Measurements from ENCODE around the gene ADAMTSL3. TPM values are rescaled to one million over a fixed set of nuclear protein-coding genes. Genes with fewer than 3 reads are reported as not detected.

The ADAMTSL3 gene
- polyA plus RNA-seq, 1 of the 3 experiments (the other 2 are of a cell fraction) = 0.02 TPM

DNA sequence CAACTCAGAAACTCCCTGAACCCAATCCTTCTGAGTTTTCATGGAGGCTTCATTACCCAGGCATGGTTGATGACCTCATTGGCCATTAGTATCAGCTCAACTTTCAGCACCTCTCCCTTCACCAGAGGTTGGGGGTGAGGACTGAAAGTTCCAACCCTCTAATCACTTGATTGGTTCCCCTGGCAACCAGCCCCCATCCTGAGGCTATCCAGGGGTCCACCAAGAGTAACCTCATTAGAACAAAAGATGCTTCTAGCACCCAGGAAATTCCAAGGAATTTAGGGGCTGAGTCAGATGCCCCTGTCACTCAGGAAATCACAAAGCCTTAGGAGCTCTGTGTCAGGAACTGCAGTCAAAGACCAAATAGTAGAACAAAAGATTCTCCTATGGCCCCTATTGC lies 43.8 kb downstream of the ADAMTSL3 start (continued):
- TF ChIP-seq, protein P1, sequence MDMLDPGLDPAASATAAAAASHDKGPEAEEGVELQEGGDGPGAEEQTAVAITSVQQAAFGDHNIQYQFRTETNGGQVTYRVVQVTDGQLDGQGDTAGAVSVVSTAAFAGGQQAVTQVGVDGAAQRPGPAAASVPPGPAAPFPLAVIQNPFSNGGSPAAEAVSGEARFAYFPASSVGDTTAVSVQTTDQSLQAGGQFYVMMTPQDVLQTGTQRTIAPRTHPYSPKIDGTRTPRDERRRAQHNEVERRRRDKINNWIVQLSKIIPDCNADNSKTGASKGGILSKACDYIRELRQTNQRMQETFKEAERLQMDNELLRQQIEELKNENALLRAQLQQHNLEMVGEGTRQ (IDR thresholded peaks at IDR 0.05; ENCODE audit: borderline replicate concordance, low read depth, low read length) = no peak

DNA sequence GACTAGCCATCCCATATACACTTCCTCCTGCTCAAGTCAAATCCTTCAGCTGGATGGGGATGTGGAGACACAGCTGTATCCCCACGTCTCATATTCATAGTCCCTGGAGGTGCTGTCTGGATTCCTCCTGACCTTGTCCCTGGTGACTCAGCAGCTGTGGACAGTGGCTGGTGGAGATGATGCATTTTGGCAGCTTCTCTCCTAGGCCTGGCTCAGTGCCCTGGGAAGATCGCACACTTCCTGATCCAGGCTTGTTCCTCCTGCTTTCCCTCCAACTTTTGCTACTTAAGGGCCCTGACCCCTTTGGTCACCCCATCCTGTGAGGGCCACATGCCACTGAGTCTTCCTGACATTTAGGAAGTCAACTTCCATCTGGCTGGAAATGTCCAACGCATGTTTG lies 44.4 kb downstream of the ADAMTSL3 start:
- DNase-seq = no peak
- no peaks in the 10 kb centered on the region; the same call in 1 of the 2 replicates for H3K27me3 ChIP-seq (ENCODE audit: insufficient read depth)
- ChIA-PET POLR2A (no interaction called here), CTCF (no interaction called here)
- H4K20me1 ChIP-seq (ENCODE audit: insufficient read depth) = no peaks in the 10 kb centered on the region
- no peak overlapping the region for H3K27ac ChIP-seq (ENCODE audit: low read depth in 2 of 2, low read length in 1 of 2)
- no peaks in the 10 kb centered on the region for H3F3A ChIP-seq (replicated peaks; ENCODE audit: insufficient read depth)
- no peak overlapping the region for H2AFZ ChIP-seq (ENCODE audit: low read depth)
- H3K9me3 ChIP-seq = no peaks in the 10 kb centered on the region
- H3K36me3 ChIP-seq (replicated peaks in 1 of 2; ENCODE audit: control insufficient read depth in 1 of 2, insufficient read depth in 2 of 2, low read length in 1 of 2) = no peaks in the 10 kb centered on the region
- TF ChIP-seq RCOR1 (IDR thresholded peaks at IDR 0.05; ENCODE audit: low read length) (no peak), TEAD4 (IDR thresholded peaks at IDR 0.05; ENCODE audit: borderline replicate concordance, insufficient read depth) (no peak), MXI1 (IDR thresholded peaks at IDR 0.05; ENCODE audit: low read depth, low read length) (no peak), SMC3 (IDR thresholded peaks at IDR 0.05; ENCODE audit: low read depth, low read length) (no peak), NFIC (IDR thresholded peaks at IDR 0.05; ENCODE audit: borderline replicate concordance) (no peak), ELF1 (IDR thresholded peaks at IDR 0.05) (no peak), EZH2phosphoT487 (IDR thresholded peaks at IDR 0.05; ENCODE audit: borderline replicate concordance, low read depth) (no peak), FOXM1 (IDR thresholded peaks at IDR 0.05; ENCODE audit: low read depth) (no peak), NRF1 (IDR thresholded peaks at IDR 0.05; ENCODE audit: low read depth, low read length) (no peak), FOSL2 (IDR thresholded peaks at IDR 0.05; ENCODE audit: borderline replicate concordance, low read depth) (no peak)
- TF ChIP-seq, protein P2, sequence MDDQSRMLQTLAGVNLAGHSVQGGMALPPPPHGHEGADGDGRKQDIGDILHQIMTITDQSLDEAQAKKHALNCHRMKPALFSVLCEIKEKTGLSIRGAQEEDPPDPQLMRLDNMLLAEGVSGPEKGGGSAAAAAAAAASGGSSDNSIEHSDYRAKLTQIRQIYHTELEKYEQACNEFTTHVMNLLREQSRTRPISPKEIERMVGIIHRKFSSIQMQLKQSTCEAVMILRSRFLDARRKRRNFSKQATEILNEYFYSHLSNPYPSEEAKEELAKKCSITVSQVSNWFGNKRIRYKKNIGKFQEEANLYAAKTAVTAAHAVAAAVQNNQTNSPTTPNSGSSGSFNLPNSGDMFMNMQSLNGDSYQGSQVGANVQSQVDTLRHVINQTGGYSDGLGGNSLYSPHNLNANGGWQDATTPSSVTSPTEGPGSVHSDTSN (IDR thresholded peaks at IDR 0.05) = no peak
- TF ChIP-seq, protein P3, sequence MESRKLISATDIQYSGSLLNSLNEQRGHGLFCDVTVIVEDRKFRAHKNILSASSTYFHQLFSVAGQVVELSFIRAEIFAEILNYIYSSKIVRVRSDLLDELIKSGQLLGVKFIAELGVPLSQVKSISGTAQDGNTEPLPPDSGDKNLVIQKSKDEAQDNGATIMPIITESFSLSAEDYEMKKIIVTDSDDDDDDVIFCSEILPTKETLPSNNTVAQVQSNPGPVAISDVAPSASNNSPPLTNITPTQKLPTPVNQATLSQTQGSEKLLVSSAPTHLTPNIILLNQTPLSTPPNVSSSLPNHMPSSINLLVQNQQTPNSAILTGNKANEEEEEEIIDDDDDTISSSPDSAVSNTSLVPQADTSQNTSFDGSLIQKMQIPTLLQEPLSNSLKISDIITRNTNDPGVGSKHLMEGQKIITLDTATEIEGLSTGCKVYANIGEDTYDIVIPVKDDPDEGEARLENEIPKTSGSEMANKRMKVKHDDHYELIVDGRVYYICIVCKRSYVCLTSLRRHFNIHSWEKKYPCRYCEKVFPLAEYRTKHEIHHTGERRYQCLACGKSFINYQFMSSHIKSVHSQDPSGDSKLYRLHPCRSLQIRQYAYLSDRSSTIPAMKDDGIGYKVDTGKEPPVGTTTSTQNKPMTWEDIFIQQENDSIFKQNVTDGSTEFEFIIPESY (IDR thresholded peaks at IDR 0.05; ENCODE audit: borderline replicate concordance, low read depth) = no peak
- TF ChIP-seq, protein P4, sequence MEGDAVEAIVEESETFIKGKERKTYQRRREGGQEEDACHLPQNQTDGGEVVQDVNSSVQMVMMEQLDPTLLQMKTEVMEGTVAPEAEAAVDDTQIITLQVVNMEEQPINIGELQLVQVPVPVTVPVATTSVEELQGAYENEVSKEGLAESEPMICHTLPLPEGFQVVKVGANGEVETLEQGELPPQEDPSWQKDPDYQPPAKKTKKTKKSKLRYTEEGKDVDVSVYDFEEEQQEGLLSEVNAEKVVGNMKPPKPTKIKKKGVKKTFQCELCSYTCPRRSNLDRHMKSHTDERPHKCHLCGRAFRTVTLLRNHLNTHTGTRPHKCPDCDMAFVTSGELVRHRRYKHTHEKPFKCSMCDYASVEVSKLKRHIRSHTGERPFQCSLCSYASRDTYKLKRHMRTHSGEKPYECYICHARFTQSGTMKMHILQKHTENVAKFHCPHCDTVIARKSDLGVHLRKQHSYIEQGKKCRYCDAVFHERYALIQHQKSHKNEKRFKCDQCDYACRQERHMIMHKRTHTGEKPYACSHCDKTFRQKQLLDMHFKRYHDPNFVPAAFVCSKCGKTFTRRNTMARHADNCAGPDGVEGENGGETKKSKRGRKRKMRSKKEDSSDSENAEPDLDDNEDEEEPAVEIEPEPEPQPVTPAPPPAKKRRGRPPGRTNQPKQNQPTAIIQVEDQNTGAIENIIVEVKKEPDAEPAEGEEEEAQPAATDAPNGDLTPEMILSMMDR (IDR thresholded peaks at IDR 0.05) = no peak
- TF ChIP-seq, protein P5, sequence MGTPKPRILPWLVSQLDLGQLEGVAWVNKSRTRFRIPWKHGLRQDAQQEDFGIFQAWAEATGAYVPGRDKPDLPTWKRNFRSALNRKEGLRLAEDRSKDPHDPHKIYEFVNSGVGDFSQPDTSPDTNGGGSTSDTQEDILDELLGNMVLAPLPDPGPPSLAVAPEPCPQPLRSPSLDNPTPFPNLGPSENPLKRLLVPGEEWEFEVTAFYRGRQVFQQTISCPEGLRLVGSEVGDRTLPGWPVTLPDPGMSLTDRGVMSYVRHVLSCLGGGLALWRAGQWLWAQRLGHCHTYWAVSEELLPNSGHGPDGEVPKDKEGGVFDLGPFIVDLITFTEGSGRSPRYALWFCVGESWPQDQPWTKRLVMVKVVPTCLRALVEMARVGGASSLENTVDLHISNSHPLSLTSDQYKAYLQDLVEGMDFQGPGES (IDR thresholded peaks at IDR 0.05; ENCODE audit: low read depth, low read length) = no peak
- H3K4me2 ChIP-seq = no peak overlapping the region
- no peak overlapping the region for H3K9ac ChIP-seq
- 12% methylated on average over 3 of the region's 3 CpGs for WGBS (ENCODE audit: low lambda C conversion rate)
- H3K4me1 ChIP-seq (ENCODE audit: control insufficient read depth in 1 of 2, insufficient read depth in 2 of 2, low read depth in 1 of 2, low read length in 1 of 2) = no peaks in the 10 kb centered on the region
- no peaks in the 10 kb centered on the region for H3K9me2 ChIP-seq
- no peak overlapping the region for H3K4me3 ChIP-seq (ENCODE audit: low read depth in 2 of 2, low read length in 1 of 2)
- H3K79me2 ChIP-seq (ENCODE audit: insufficient read depth) = no peaks in the 10 kb centered on the region

All from SK-N-SH (cell line).